ENCODE results near the gene CBX7.

- TF ChIP-seq POLR2AphosphoS5 (IDR thresholded peaks at IDR 0.05; ENCODE audit: low read depth) (no peak), CTCF (IDR thresholded peaks at IDR 0.05; ENCODE audit: insufficient read depth, low read length) (no peak)
These were observed 36.3 kb upstream of the CBX7 start for GRCh38 chr22:39188809-39189208.

Measured in HL-60 (cell line).